GM18520 (cell line): ENCODE results near the gene ITSN2.

Experiments
- ATAC-seq: cut with Tn5 transposase; IDR thresholded peaks from one replicate; pipeline ENCODE4 v1.9.1; 2021; ENCODE audit not compliant: unreplicated experiment

Gene ITSN2

DNA sequence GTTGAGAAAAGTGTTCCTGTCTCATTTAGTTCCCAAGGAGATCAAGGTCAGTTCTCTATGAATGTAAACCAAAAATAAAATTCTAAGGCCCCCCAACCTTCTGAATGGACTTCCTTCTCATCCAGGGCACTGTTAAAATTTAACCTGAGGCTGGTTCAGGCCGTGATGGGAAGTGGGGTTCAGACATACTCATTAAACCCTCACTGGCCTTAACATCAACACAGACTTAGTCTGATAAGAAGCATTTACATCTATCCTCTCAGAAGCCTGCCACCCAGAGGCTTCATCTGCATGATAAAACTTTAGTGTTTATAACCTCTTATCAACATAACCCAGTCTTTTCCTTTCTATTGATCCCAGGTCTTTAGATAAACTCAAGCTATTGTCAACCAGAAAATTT, 22.4 kb downstream of the ITSN2 start:
- no peak for ATAC-seq

- ATAC-seq, result no peak
These were observed 23.5 kb downstream of the ITSN2 start for GRCh38 chr2:24336811-24337210.

DNA sequence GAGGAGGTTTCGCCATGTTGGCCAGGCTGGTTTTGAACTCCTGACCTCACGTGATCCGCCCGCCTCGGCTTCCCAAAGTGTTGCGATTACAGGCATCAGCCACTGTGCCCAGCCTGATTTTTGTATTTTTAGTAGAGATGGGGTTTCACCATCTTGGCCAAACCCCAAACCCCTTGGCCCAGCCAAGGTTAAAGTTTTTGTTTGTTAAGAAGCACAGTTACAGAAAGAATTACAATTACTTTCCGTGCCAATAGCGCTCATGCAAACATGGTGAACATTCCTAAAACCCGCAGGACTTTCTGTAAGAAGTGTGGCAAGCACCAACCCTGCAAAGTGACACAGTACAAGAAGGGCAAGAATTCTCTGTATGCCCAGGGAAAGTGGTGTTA, 26.1 kb downstream of the ITSN2 start:
- no peak for ATAC-seq

GRCh38 chr2:24332791-24333540, 27.4 kb downstream of the ITSN2 start:
- ATAC-seq, result no peak

- no peak for ATAC-seq
These were observed 30.2 kb downstream of the ITSN2 start for GRCh38 chr2:24330161-24330560.

GRCh38 chr2:24329700-24330099, 30.6 kb downstream of the ITSN2 start:
- no peak for ATAC-seq

DNA sequence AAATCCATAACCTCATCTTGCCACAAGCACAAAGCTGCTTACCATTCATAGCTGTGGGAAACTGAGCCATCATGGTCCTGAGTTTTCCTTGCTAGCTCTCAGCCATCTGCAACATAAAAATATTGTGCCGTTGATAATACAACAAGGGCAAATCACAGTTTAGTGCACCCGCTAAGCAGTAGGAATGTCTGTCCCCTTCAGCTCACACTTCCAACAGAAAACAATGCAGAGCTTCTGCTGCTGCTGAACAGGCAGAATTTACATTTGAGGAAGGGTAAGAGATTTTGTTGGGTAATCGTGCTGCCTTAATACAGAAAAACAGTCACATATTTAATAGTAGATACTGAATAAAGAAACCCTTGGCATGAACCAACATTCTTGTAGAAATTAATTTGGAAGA, 32.3 kb downstream of the ITSN2 start:
- ATAC-seq, result no peak

- ATAC-seq, result no peak
These were observed 42.8 kb downstream of the ITSN2 start for GRCh38 chr2:24317491-24317920.

- ATAC-seq, result peak; percentile 62
These were observed 44.7 kb downstream of the ITSN2 start for GRCh38 chr2:24315669-24316068.

- ATAC-seq, result no peak
These were observed 46.3 kb downstream of the ITSN2 start for GRCh38 chr2:24313744-24314632.

DNA sequence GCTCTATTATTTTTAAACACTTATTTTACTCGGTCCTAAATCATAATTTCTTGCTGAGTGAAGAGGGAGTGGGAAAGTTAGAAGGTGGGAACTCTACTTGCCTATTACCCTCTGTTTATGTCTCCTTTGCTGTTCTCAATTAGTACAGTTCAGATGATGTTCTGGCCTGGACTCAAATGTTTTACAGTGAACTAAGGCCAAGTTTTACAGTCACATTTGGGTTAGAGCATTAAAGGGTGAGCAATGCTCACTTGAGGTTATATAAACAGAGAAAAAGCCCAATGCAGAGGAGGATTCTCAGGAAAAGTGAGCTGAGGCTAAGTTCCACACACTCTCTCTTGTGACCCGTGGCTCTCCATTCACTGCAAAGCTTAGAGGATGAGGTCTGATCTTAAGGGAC, 52.4 kb downstream of the ITSN2 start:
- no peak for ATAC-seq

DNA sequence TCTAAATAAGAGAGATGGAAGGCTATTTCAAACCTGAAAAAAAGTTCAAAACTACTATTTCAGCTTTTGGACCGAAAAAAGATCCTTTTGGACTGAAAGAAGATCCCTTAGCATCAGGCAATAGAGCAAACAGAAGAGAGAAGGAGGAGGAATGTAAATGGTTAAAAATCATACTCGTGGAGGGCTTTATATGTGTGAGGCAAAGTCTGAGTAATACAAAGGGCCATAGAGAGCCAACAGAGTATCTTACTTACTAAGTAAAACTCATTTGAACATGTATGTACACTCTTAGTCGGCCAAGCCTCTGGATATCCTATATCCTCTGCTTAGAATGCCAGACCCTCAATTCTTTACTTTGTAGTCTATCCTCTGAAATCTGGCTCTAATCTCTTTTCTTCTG, 55.7 kb downstream of the ITSN2 start:
- no peak for ATAC-seq

- ATAC-seq, result no peak
These were observed 56.2 kb downstream of the ITSN2 start for GRCh38 chr2:24304098-24304497.

- ATAC-seq, result no peak
These were observed 58.7 kb downstream of the ITSN2 start for GRCh38 chr2:24301599-24301998.

- no peak for ATAC-seq
These were observed 62.7 kb downstream of the ITSN2 start for GRCh38 chr2:24297663-24298062.

- no peak for ATAC-seq
These were observed 73.2 kb downstream of the ITSN2 start for GRCh38 chr2:24287171-24287570.

DNA sequence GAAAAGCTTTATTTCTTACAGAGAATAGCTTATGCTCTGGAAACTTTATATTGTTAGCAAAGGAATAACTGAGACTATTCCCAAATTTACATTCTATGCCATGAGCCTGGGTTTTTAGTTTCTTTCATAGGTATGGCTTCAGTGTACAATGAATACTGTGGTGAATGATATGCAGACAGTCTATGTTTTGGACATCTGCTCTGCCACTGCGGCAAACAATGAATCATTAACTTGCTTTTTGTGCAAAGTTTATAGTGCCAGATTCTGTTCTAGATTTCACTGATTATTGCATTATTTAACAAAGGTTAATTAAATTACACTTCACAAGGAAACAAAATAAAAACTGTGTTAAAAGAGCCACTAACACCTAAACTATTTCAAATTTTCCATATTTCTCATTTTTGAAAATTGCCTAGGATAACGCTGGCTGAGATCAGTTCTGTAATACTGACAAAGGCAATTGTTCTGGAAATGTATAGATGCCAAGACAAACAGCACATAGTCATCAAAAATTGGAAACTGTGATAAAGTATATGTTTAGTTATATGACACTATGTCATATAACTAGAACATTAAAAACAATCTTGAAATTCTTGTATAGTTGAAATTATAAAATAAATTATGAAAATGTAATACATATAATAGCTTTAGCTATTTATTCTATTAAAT, 74.7 kb downstream of the ITSN2 start:
- no peak for ATAC-seq

GRCh38 chr2:24280645-24281044, 79.7 kb downstream of the ITSN2 start:
- no peak for ATAC-seq

GRCh38 chr2:24280161-24280560, 80.2 kb downstream of the ITSN2 start:
- no peak for ATAC-seq

GRCh38 chr2:24276349-24276899, 83.9 kb downstream of the ITSN2 start:
- ATAC-seq, result no peak

GRCh38 chr2:24274809-24275208, 85.5 kb downstream of the ITSN2 start:
- ATAC-seq, result no peak
